K562 (cell line): ENCODE data around the gene CLSTN1. TPM values are rescaled to one million over a fixed set of nuclear protein-coding genes. Genes with fewer than 3 reads are reported as not detected.
A peak's percentile ranks its signal among the peaks of the same experiment; 100 is the strongest.

ENCODE experiments used
- ATAC-seq: fragments of 200-7000 bp; cut with Tn5 transposase; 3 replicates; pipeline ENCODE4 v1.9.1; 2020; ENCODE audit warnings: moderate library complexity
- BruUV-seq: library from RNA; stranded (reverse); fragments of 400-500 nt; replicated peaks from 2 replicates; lab custom pipeline; 2021; lab: Mats Ljungman, UMichigan
- CTCF ChIA-PET: fragments of 300-600 bp; formaldehyde crosslinking; extraction: SDS; loops from one replicate; lab custom pipeline; 2021; ENCODE audit warnings: low intra/inter-chr PET ratio; lab: Yijun Ruan, JAX
- POLR2A ChIA-PET: fragments of 300-600, 350-650 bp; sonication (Branson Sonifier 250); formaldehyde crosslinking; extraction: SDS; loops from one replicate; lab custom pipeline; 2021; ENCODE audit warnings: antibody characterized with exemption, inconsistent platforms; lab: Yijun Ruan, JAX
- DNase-seq, 4 experiments: peaks; one replicate each; pipeline versions ENCODE4 v3.0.0 to v3.0.0-alpha.2; 2011 to 2018; ENCODE audit warnings: low spot score in 3 of 4, mixed read lengths in 3 of 4; ENCODE audit errors: extremely low read depth in 1 of 4
- FAIRE-seq: peaks from 2 replicates; lab custom pipeline; 2011; peaks lifted over from hg19 to GRCh38; lab: Jason Lieb, UNC
- H2AFZ ChIP-seq: 2 replicates; pipeline ENCODE4 v1.6.0; 2011; ENCODE audit warnings: low read depth, low read length, control low read depth, inconsistent platforms
- H3K27ac ChIP-seq: fragments of 200-600 bp; 3 replicates; pipeline ENCODE4 v1.8.0; 2011; ENCODE audit warnings: low read depth, mild to moderate bottlenecking, control low read depth, inconsistent platforms, low read length, moderate library complexity, mixed read lengths; ENCODE audit errors: extremely low read depth
- H3K27me3 ChIP-seq, 2 experiments: fragments of 300-600 bp in 1 of 2; 2 replicates in 1 of 2; 3 replicates in 1 of 2; pipeline versions ENCODE4 v1.6.0 to v1.8.0; 2011; ENCODE audit warnings: inconsistent platforms in 2 of 2, low read length in 2 of 2, mild to moderate bottlenecking in 1 of 2, mixed read lengths in 1 of 2, moderate library complexity in 1 of 2; ENCODE audit not compliant: control insufficient read depth in 2 of 2, insufficient read depth in 2 of 2
- H3K36me3 ChIP-seq: fragments of 300-600 bp; 3 replicates; pipeline ENCODE4 v1.8.0; 2011; ENCODE audit warnings: mild to moderate bottlenecking, low read length, inconsistent platforms; ENCODE audit not compliant: control insufficient read depth, insufficient read depth
- H3K4me1 ChIP-seq, 2 experiments: fragments of 200-600 bp in 1 of 2; replicated peaks in 1 of 2; 2 replicates in 1 of 2; 3 replicates in 1 of 2; pipeline versions ENCODE4 v1.5.1 to v1.8.0; 2011; ENCODE audit warnings: inconsistent platforms in 2 of 2, low read length in 2 of 2, mild to moderate bottlenecking in 1 of 2, mixed read lengths in 1 of 2, moderate library complexity in 1 of 2; ENCODE audit not compliant: control insufficient read depth in 2 of 2, insufficient read depth in 2 of 2
- H3K4me2 ChIP-seq: 2 replicates; pipeline ENCODE4 v1.6.1; 2011; ENCODE audit warnings: low read length, control low read depth, inconsistent platforms, mixed read lengths; ENCODE audit not compliant: insufficient read depth
- H3K4me3 ChIP-seq: fragments of 200-600 bp; sonication (generic), shearing (Covaris generic); 2 replicates; pipeline ENCODE4 v1.5.1; 2016; ENCODE audit warnings: control low read depth, inconsistent platforms
- H3K79me2 ChIP-seq: fragments of 200-600 bp; 3 replicates; pipeline ENCODE4 v1.8.0; 2011; ENCODE audit warnings: low read length, inconsistent platforms; ENCODE audit not compliant: control insufficient read depth, insufficient read depth
- H3K9ac ChIP-seq, 2 experiments: 2 replicates each; pipeline versions ENCODE4 v1.6.0 to v1.6.1; 2011; ENCODE audit warnings: low read depth in 2 of 2, low read length in 2 of 2, control low read depth in 1 of 2, inconsistent platforms in 1 of 2, mild to moderate bottlenecking in 1 of 2, mixed read lengths in 1 of 2; ENCODE audit not compliant: insufficient read depth in 1 of 2
- H3K9me1 ChIP-seq: one replicate; pipeline ENCODE4 v1.6.0; 2011; ENCODE audit warnings: inconsistent platforms, mild to moderate bottlenecking, low read length, moderate library complexity; ENCODE audit not compliant: control insufficient read depth, insufficient read depth
- H3K9me3 ChIP-seq: replicated peaks from 2 replicates; pipeline ENCODE4 v1.5.1; 2011; ENCODE audit warnings: low read depth, low read length, inconsistent platforms; ENCODE audit not compliant: control insufficient read depth, insufficient read depth
- H4K20me1 ChIP-seq: replicated peaks from 2 replicates; pipeline ENCODE4 v1.6.1; 2011; ENCODE audit warnings: low read length, inconsistent platforms, mixed read lengths; ENCODE audit not compliant: control insufficient read depth, insufficient read depth
- ARID2 ChIP-seq: fragments of 450-650 bp; IDR thresholded peaks from 2 replicates; pipeline ENCODE4 v1.6.1; 2017; ENCODE audit warnings: antibody characterized with exemption, mild to moderate bottlenecking
- BRF2 ChIP-seq: IDR thresholded peaks from 3 replicates; pipeline ENCODE4 v1.6.1; 2011; ENCODE audit warnings: borderline replicate concordance, mild to moderate bottlenecking; ENCODE audit not compliant: insufficient read length, insufficient read depth
- CC2D1A ChIP-seq: fragments of 450-650 bp; IDR thresholded peaks from 2 replicates; pipeline ENCODE4 v1.6.1; 2017; ENCODE audit warnings: mild to moderate bottlenecking
- CTBP1 ChIP-seq: fragments of 450-650 bp; IDR thresholded peaks from 2 replicates; pipeline ENCODE4 v1.6.1; 2016; ENCODE audit warnings: borderline replicate concordance
- CTCF ChIP-seq, 3 experiments: IDR thresholded peaks in 2 of 3; conservative IDR thresholded peaks in 1 of 3; 2 replicates each; pipeline ENCODE4 v1.5.1; 2011 to 2012; ENCODE audit warnings: low read length in 3 of 3, mild to moderate bottlenecking in 3 of 3, control low read depth in 2 of 3, improper control_type of control experiment in 1 of 3, inconsistent platforms in 1 of 3, low read depth in 1 of 3, mixed read lengths in 1 of 3, moderate library complexity in 1 of 3; ENCODE audit not compliant: insufficient read depth in 2 of 3
- E2F3 ChIP-seq: fragments of 250-450 bp; sonication (Bioruptor Pico); IDR thresholded peaks from 2 replicates; pipeline ENCODE4 v1.4.0; 2020; ENCODE audit warnings: mild to moderate bottlenecking
- GABPB1 ChIP-seq: sonication (generic); formaldehyde crosslinking; IDR thresholded peaks from 2 replicates; pipeline ENCODE4 v1.8.0; 2022; ENCODE audit warnings: mild to moderate bottlenecking, missing genetic modification reagents
- RAD21 ChIP-seq, 2 experiments: fragments of 250-450 bp in 1 of 2; fragments of 450-650 bp in 1 of 2; sonication (Bioruptor Pico) in 1 of 2; formaldehyde crosslinking in 1 of 2; IDR thresholded peaks in 1 of 2; conservative IDR thresholded peaks in 1 of 2; 2 replicates each; pipeline versions ENCODE4 v1.4.0 to v1.8.0; 2020 to 2022; ENCODE audit warnings: mild to moderate bottlenecking in 2 of 2, moderate library complexity in 1 of 2
- RCOR1 ChIP-seq, 2 experiments: IDR thresholded peaks; 2 replicates each; pipeline ENCODE4 v1.6.1; 2012; ENCODE audit warnings: low read depth in 2 of 2, low read length in 2 of 2, borderline replicate concordance in 1 of 2, improper control_type of control experiment in 1 of 2
- TCF7L2 ChIP-seq: fragments of 150-350 bp; IDR thresholded peaks from 2 replicates; pipeline ENCODE4 v1.6.1; 2016; ENCODE audit warnings: low read depth, mild to moderate bottlenecking, low read length, moderate library complexity
- XRCC5 ChIP-seq: fragments of 200-400 bp; formaldehyde crosslinking; IDR thresholded peaks from 2 replicates; pipeline ENCODE4 v1.6.1; 2017; ENCODE audit warnings: low read depth, mild to moderate bottlenecking, low read length
- ZBTB7A ChIP-seq: IDR thresholded peaks from 2 replicates; pipeline ENCODE4 v1.6.1; 2011; ENCODE audit warnings: low read depth, mild to moderate bottlenecking, low read length, moderate library complexity, borderline replicate concordance; ENCODE audit not compliant: control insufficient read depth
- ZFPM2 ChIP-seq: fragments of 250-450 bp; sonication (Bioruptor Pico); IDR thresholded peaks from 2 replicates; pipeline ENCODE4 v1.5.1; 2022; ENCODE audit warnings: mild to moderate bottlenecking
- ZNF12 ChIP-seq: sonication (generic); formaldehyde crosslinking; IDR thresholded peaks from 2 replicates; pipeline ENCODE4 v1.4.0; 2020; ENCODE audit warnings: mild to moderate bottlenecking, missing genetic modification reagents
- ZNF511 ChIP-seq: sonication (generic); formaldehyde crosslinking; IDR thresholded peaks from 2 replicates; pipeline ENCODE4 v1.8.0; 2022; ENCODE audit warnings: mild to moderate bottlenecking, missing genetic modification reagents
- ZNF695 ChIP-seq: fragments of 450-650 bp; formaldehyde crosslinking; IDR thresholded peaks from 2 replicates; pipeline ENCODE4 v1.4.0; 2020; ENCODE audit warnings: mild to moderate bottlenecking, moderate library complexity
- ZNF778 ChIP-seq: fragments of 450-650 bp; formaldehyde crosslinking; IDR thresholded peaks from 2 replicates; pipeline ENCODE4 v1.4.0; 2020; ENCODE audit warnings: mild to moderate bottlenecking, moderate library complexity
- WGBS: fragments of 100-300 bp; shearing (Covaris generic); methylation state at CpG from one replicate; pipeline ENCODE4 v1.1.6; 2016; ENCODE audit warnings: low coverage, mixed read lengths; ENCODE audit not compliant: insufficient coverage; ENCODE audit errors: missing lambda C conversion rate; 5-methylcytosine and 5-hydroxymethylcytosine counted together
- in situ Hi-C: fragments of 300-500 bp; cut with MboI; formaldehyde crosslinking; loops from 4 replicates; pipeline ENCODE4 v1.15.0; 2018; ENCODE audit warnings: inconsistent platforms, mixed read lengths
- intact Hi-C: fragments of 100-400 bp; cut with micrococcal nuclease; formaldehyde crosslinking; loops from 2 replicates; pipeline ENCODE4 v1.14.2; 2022
- polyA plus RNA-seq, 8 experiments: library from polyadenylated mRNA; depleted of rRNA in 4 of 8; stranded (reverse) in 5 of 8; unstranded in 3 of 8; fragments of >200 nt; fragmentation: Nextera tagmentation in 2 of 8; fragmentation: Illumina TruSeq in 1 of 8; extraction: Ambion mirVana in 2 of 8; extraction: Trizol in 1 of 8; gene quantifications; 2 replicates each; pipeline versions ENCODE4 v1.2.1 to v1.2.3, GENCODE V29; 2011 to 2014; ENCODE audit warnings: inconsistent platforms in 1 of 8, missing spikeins in 1 of 8
- total RNA-seq, 7 experiments: library from RNA; depleted of rRNA in 6 of 7; stranded (reverse); fragments of >200 nt in 6 of 7; fragmentation: Illumina TruSeq in 2 of 7; extraction: Trizol in 2 of 7; gene quantifications; 2 replicates each; pipeline versions ENCODE4 v1.2.1 to v1.2.3, GENCODE V29; 2011 to 2021; ENCODE audit warnings: low replicate concordance in 1 of 7

CLSTN1 gene
- total and polyA plus RNA-seq, 9 of the 15 experiments (the other 6 are each of a cell fraction or from before 2014, with no cell fraction given): 1.1 to 32.5 (median 13.3) TPM

GRCh38 chr1:9867408-9868243 lies 43.9 kb upstream of the CLSTN1 start:
- intact Hi-C loops: loop anchor here (1.0 to 10.0 kb wide), 4 partner anchors 83 to 373 kb away; no protein-coding TSS in a partner anchor
- FAIRE-seq: peak; percentile 98
- H2AFZ ChIP-seq: no peak overlapping the region
- TF ChIP-seq ZBTB7A (peak; percentile 41; the same call in 1 of the 2 replicates), ZNF778 (no peak), E2F3 (no peak), ZNF12 (CRISPR knock-in tag) (no peak), ARID2 (peak; percentile 95), RCOR1 (IDR thresholded peaks at IDR 0.05; ENCODE audit: borderline replicate concordance in 1 of 2, low read depth in 2 of 2, low read length in 2 of 2) (peak in 1 of 2 experiments; percentile 40; a peak in 1 of 4 replicates), ZFPM2 (CRISPR knock-in tag) (no peak), ZNF511 (CRISPR knock-in tag) (0 out of 2 replicates have a peak, but pooled peaks have one; percentile 14), CC2D1A (peak; percentile 90), CTBP1 (peak; percentile 50; the same call in 1 of the 2 replicates), GABPB1 (CRISPR knock-in tag) (peak; percentile 53; the same call in 1 of the 2 replicates), RAD21 (CRISPR knock-in tag; conservative IDR thresholded peaks at IDR 0.05 in 1 of 2, IDR thresholded peaks at IDR 0.05 in 1 of 2) (peak; percentile 96 to 99), TCF7L2 (no peak), XRCC5 (peak; percentile 78; the same call in 1 of the 2 replicates), CTCF (IDR thresholded peaks at IDR 0.05 in 2 of 3, conservative IDR thresholded peaks at IDR 0.05 in 1 of 3; ENCODE audit: insufficient read depth in 2 of 3, low read depth in 1 of 3, low read length in 3 of 3) (peak; percentile 97 to 98 (median 98)), BRF2 (no peak), ZNF695 (CRISPR knock-in tag) (no peak)

More at GRCh38 chr1:9867408-9868243, 43.9 kb upstream of the CLSTN1 start:
- Histone ChIP-seq H3K4me2 (no peak overlapping the region), H3K4me1 (peaks cover 0 to 24% of the 10 kb centered on the region in 2 experiments; a peak in 2 of 5 replicates), H3K36me3 (peaks cover 4% of the 10 kb centered on the region; the same call in 1 of the 3 replicates), H3K27ac (no peak overlapping the region), H3K79me2 (no peaks in the 10 kb centered on the region), H4K20me1 (peaks cover 8% of the 10 kb centered on the region), H3K4me3 (no peak overlapping the region), H3K9me1 (no peaks in the 10 kb centered on the region), H3K9me3 (no peaks in the 10 kb centered on the region), H3K27me3 (no peaks in the 10 kb centered on the region), H3K9ac (peak overlapping the region in 1 of 2 experiments; percentile 69; a peak in 2 of 4 replicates)
- no TSS peak for BruUV-seq
- WGBS: 20% methylated on average over 15 of the region's 15 CpGs
- POLR2A ChIA-PET: interaction anchor here (0.6 to 1.7 kb wide), 6 partner anchors 10 to 540 kb away, joined by 3 to 9 read pairs (median 3); no protein-coding TSS in a partner anchor
- DNase-seq (peak; percentile 84 to 92 (median 89)), ATAC-seq (peak; percentile 99)
- CTCF ChIA-PET: interaction anchor here (0.5 to 4.7 kb wide), 10 partner anchors 10 to 546 kb away, joined by 3 to 86 read pairs (median 4); no protein-coding TSS in a partner anchor
- in situ Hi-C loops: loop anchor here (5.0 kb wide), 2 partner anchors 80 to 240 kb away; no protein-coding TSS in a partner anchor
